Measurements from ENCODE around the gene NUP188.

NUP188 gene

GRCh38 chr9:129010267-129010975 lies 62.9 kb downstream of the NUP188 start:
- no peaks in the 10 kb centered on the region for H3K79me1 ChIP-seq (ENCODE audit: low read length)
- H3K79me2 ChIP-seq (ENCODE audit: control insufficient read depth, insufficient read depth, low read length, poor library complexity) = no peaks in the 10 kb centered on the region
- no peak overlapping the region for H3K9ac ChIP-seq (ENCODE audit: low read length)
- no peak overlapping the region for H3K4ac ChIP-seq (ENCODE audit: low read depth, low read length)
- H3K14ac ChIP-seq (ENCODE audit: low read length) = no peak overlapping the region
- H4K91ac ChIP-seq (ENCODE audit: low read depth, low read length) = no peak overlapping the region
- no peaks in the 10 kb centered on the region for H3K9me3 ChIP-seq (ENCODE audit: insufficient read depth, low read depth, low read length)
- no peak overlapping the region for H3K18ac ChIP-seq (ENCODE audit: low read length)
- no peak overlapping the region for H2BK120ac ChIP-seq (ENCODE audit: insufficient read depth, low read length, poor library complexity)
- no peak overlapping the region for H3K4me2 ChIP-seq (ENCODE audit: low read length)
- DNase-seq = no peak
- no peak overlapping the region for H2AK5ac ChIP-seq (ENCODE audit: low read length)
- H2BK12ac ChIP-seq (ENCODE audit: low read length) = no peak overlapping the region
- H3K27me3 ChIP-seq (ENCODE audit: insufficient read depth, low read length) = no peaks in the 10 kb centered on the region
- peaks cover 28 to 32% of the 10 kb centered on the region in 2 experiments for H3K4me1 ChIP-seq (ENCODE audit: control insufficient read depth in 1 of 2, insufficient read depth in 2 of 2, low read length in 2 of 2)
- no peak overlapping the region for H3K4me3 ChIP-seq (ENCODE audit: low read depth, low read length)
- no peak overlapping the region for H3K23ac ChIP-seq (ENCODE audit: low read length)
- H4K8ac ChIP-seq (ENCODE audit: low read depth, low read length) = no peak overlapping the region
- no peak overlapping the region for H3K27ac ChIP-seq (ENCODE audit: low read depth, low read length)
- no CpG with 5 or more reads among the region's 8 CpGs for WGBS (ENCODE audit: extremely low coverage, insufficient coverage, insufficient read length)
- H4K12ac ChIP-seq (ENCODE audit: low read depth, low read length) = no peak overlapping the region
- no peak overlapping the region for H2BK5ac ChIP-seq (ENCODE audit: low read depth, low read length, poor library complexity)
- no peak overlapping the region for H2AFZ ChIP-seq (ENCODE audit: insufficient read depth, low read length, poor library complexity)
- peaks cover 73 to 78% of the 10 kb centered on the region in 2 experiments for H3K36me3 ChIP-seq (ENCODE audit: control insufficient read depth in 1 of 2, insufficient read depth in 2 of 2, low read length in 2 of 2)

GRCh38 chr9:129011170-129011569 lies 63.7 kb downstream of the NUP188 start:
- H2AK5ac ChIP-seq (ENCODE audit: low read length) = no peak overlapping the region

GRCh38 chr9:129011761-129012181 lies 64.3 kb downstream of the NUP188 start:
- no peak overlapping the region for H4K8ac ChIP-seq (ENCODE audit: low read depth, low read length)
- H3K27me3 ChIP-seq (ENCODE audit: insufficient read depth, low read length) = no peaks in the 10 kb centered on the region
- H2BK12ac ChIP-seq (ENCODE audit: low read length) = no peak overlapping the region
- no CpG with 5 or more reads among the region's 11 CpGs for WGBS (ENCODE audit: extremely low coverage, insufficient coverage, insufficient read length)
- no peaks in the 10 kb centered on the region for H3K79me2 ChIP-seq (ENCODE audit: control insufficient read depth, insufficient read depth, low read length, poor library complexity)
- no peaks in the 10 kb centered on the region for H3K79me1 ChIP-seq (ENCODE audit: low read length)
- no peak overlapping the region for H3K4me2 ChIP-seq (ENCODE audit: low read length)
- no peak overlapping the region for H2BK120ac ChIP-seq (ENCODE audit: insufficient read depth, low read length, poor library complexity)
- no peak overlapping the region for H4K91ac ChIP-seq (ENCODE audit: low read depth, low read length)
- H3K23ac ChIP-seq (ENCODE audit: low read length) = no peak overlapping the region
- H3K36me3 ChIP-seq (ENCODE audit: control insufficient read depth in 1 of 2, insufficient read depth in 2 of 2, low read length in 2 of 2) = peaks cover 62 to 65% of the 10 kb centered on the region in 2 experiments
- H3K4me3 ChIP-seq (ENCODE audit: low read depth, low read length) = no peak overlapping the region
- H3K4me1 ChIP-seq (ENCODE audit: control insufficient read depth in 1 of 2, insufficient read depth in 2 of 2, low read length in 2 of 2) = peaks cover 28 to 32% of the 10 kb centered on the region in 2 experiments
- H3K4ac ChIP-seq (ENCODE audit: low read depth, low read length) = no peak overlapping the region
- no peak for DNase-seq
- no peak overlapping the region for H3K27ac ChIP-seq (ENCODE audit: low read depth, low read length)
- no peak overlapping the region for H3K18ac ChIP-seq (ENCODE audit: low read length)
- H3K14ac ChIP-seq (ENCODE audit: low read length) = no peak overlapping the region
- no peak overlapping the region for H4K12ac ChIP-seq (ENCODE audit: low read depth, low read length)
- no peak overlapping the region for H2AK5ac ChIP-seq (ENCODE audit: low read length)
- H3K9me3 ChIP-seq (ENCODE audit: insufficient read depth, low read depth, low read length) = no peaks in the 10 kb centered on the region
- no peak overlapping the region for H3K9ac ChIP-seq (ENCODE audit: low read length)
- H2BK5ac ChIP-seq (ENCODE audit: low read depth, low read length, poor library complexity) = no peak overlapping the region
- H2AFZ ChIP-seq (ENCODE audit: insufficient read depth, low read length, poor library complexity) = no peak overlapping the region

More at GRCh38 chr9:129011170-129011569, 63.7 kb downstream of the NUP188 start:
- no peak overlapping the region for H2AFZ ChIP-seq (ENCODE audit: insufficient read depth, low read length, poor library complexity)
- no peak overlapping the region for H2BK5ac ChIP-seq (ENCODE audit: low read depth, low read length, poor library complexity)
- H3K9ac ChIP-seq (ENCODE audit: low read length) = no peak overlapping the region
- no peak overlapping the region for H4K91ac ChIP-seq (ENCODE audit: low read depth, low read length)
- no peak overlapping the region for H3K23ac ChIP-seq (ENCODE audit: low read length)
- no peaks in the 10 kb centered on the region for H3K79me2 ChIP-seq (ENCODE audit: control insufficient read depth, insufficient read depth, low read length, poor library complexity)
- no CpG with 5 or more reads among the region's 19 CpGs for WGBS (ENCODE audit: extremely low coverage, insufficient coverage, insufficient read length)
- no peak overlapping the region for H4K8ac ChIP-seq (ENCODE audit: low read depth, low read length)
- H3K14ac ChIP-seq (ENCODE audit: low read length) = no peak overlapping the region
- H4K12ac ChIP-seq (ENCODE audit: low read depth, low read length) = no peak overlapping the region
- peak overlapping the region; percentile 46 for H3K4me3 ChIP-seq (ENCODE audit: low read depth, low read length)
- no peaks in the 10 kb centered on the region for H3K27me3 ChIP-seq (ENCODE audit: insufficient read depth, low read length)
- H3K4me1 ChIP-seq (ENCODE audit: control insufficient read depth in 1 of 2, insufficient read depth in 2 of 2, low read length in 2 of 2) = peaks cover 28 to 32% of the 10 kb centered on the region in 2 experiments
- no peak overlapping the region for H2BK12ac ChIP-seq (ENCODE audit: low read length)
- no peaks in the 10 kb centered on the region for H3K9me3 ChIP-seq (ENCODE audit: insufficient read depth, low read depth, low read length)
- peaks cover 67 to 70% of the 10 kb centered on the region in 2 experiments for H3K36me3 ChIP-seq (ENCODE audit: control insufficient read depth in 1 of 2, insufficient read depth in 2 of 2, low read length in 2 of 2)
- H3K4me2 ChIP-seq (ENCODE audit: low read length) = no peak overlapping the region
- no peak overlapping the region for H3K18ac ChIP-seq (ENCODE audit: low read length)
- no peaks in the 10 kb centered on the region for H3K79me1 ChIP-seq (ENCODE audit: low read length)
- H3K27ac ChIP-seq (ENCODE audit: low read depth, low read length) = no peak overlapping the region
- H2BK120ac ChIP-seq (ENCODE audit: insufficient read depth, low read length, poor library complexity) = no peak overlapping the region
- no peak overlapping the region for H3K4ac ChIP-seq (ENCODE audit: low read depth, low read length)
- DNase-seq = no peak

GRCh38 chr9:129012343-129012742 lies 64.8 kb downstream of the NUP188 start:
- H3K79me2 ChIP-seq (ENCODE audit: control insufficient read depth, insufficient read depth, low read length, poor library complexity) = no peaks in the 10 kb centered on the region
- H3K4me2 ChIP-seq (ENCODE audit: low read length) = no peak overlapping the region
- no peak overlapping the region for H3K23ac ChIP-seq (ENCODE audit: low read length)
- no peak overlapping the region for H4K12ac ChIP-seq (ENCODE audit: low read depth, low read length)
- H2BK12ac ChIP-seq (ENCODE audit: low read length) = no peak overlapping the region
- no peak overlapping the region for H3K4ac ChIP-seq (ENCODE audit: low read depth, low read length)
- H4K91ac ChIP-seq (ENCODE audit: low read depth, low read length) = peak overlapping the region; percentile 45
- no peak overlapping the region for H3K4me3 ChIP-seq (ENCODE audit: low read depth, low read length)
- no peak overlapping the region for H3K14ac ChIP-seq (ENCODE audit: low read length)
- H3K9ac ChIP-seq (ENCODE audit: low read length) = no peak overlapping the region
- no peak for DNase-seq
- no CpG with 5 or more reads among the region's 7 CpGs for WGBS (ENCODE audit: extremely low coverage, insufficient coverage, insufficient read length)
- peaks cover 28 to 32% of the 10 kb centered on the region in 2 experiments for H3K4me1 ChIP-seq (ENCODE audit: control insufficient read depth in 1 of 2, insufficient read depth in 2 of 2, low read length in 2 of 2)
- H4K8ac ChIP-seq (ENCODE audit: low read depth, low read length) = peak overlapping the region; percentile 4
- H2AFZ ChIP-seq (ENCODE audit: insufficient read depth, low read length, poor library complexity) = no peak overlapping the region
- peak overlapping the region; percentile 23 for H2BK120ac ChIP-seq (ENCODE audit: insufficient read depth, low read length, poor library complexity)
- no peaks in the 10 kb centered on the region for H3K27me3 ChIP-seq (ENCODE audit: insufficient read depth, low read length)
- no peak overlapping the region for H2AK5ac ChIP-seq (ENCODE audit: low read length)
- H3K9me3 ChIP-seq (ENCODE audit: insufficient read depth, low read depth, low read length) = no peaks in the 10 kb centered on the region
- H2BK5ac ChIP-seq (ENCODE audit: low read depth, low read length, poor library complexity) = no peak overlapping the region
- peaks cover 58 to 64% of the 10 kb centered on the region in 2 experiments for H3K36me3 ChIP-seq (ENCODE audit: control insufficient read depth in 1 of 2, insufficient read depth in 2 of 2, low read length in 2 of 2)
- peak overlapping the region; percentile 16 for H3K18ac ChIP-seq (ENCODE audit: low read length)
- no peaks in the 10 kb centered on the region for H3K79me1 ChIP-seq (ENCODE audit: low read length)
- H3K27ac ChIP-seq (ENCODE audit: low read depth, low read length) = no peak overlapping the region
